PC-9 (cell line): ENCODE data around the gene CALY. TPM values are rescaled to one million over a fixed set of nuclear protein-coding genes. Genes with fewer than 3 reads are reported as not detected.

Experiments used
- BruUV-seq: library from RNA; stranded (reverse); fragments of 400-500 nt; replicated peaks from 2 replicates; lab custom pipeline; 2021; lab: Mats Ljungman, UMichigan
- CTCF ChIA-PET: fragments of 300-600 bp; sonication (Branson Sonifier 250); formaldehyde crosslinking; loops from one replicate; lab custom pipeline; 2022; ENCODE audit warnings: antibody characterized with exemption; lab: Charles Lee
- POLR2A ChIA-PET: fragments of 300-600 bp; sonication (Branson Sonifier 250); formaldehyde crosslinking; loops from one replicate; lab custom pipeline; 2022; ENCODE audit warnings: antibody characterized with exemption; ENCODE audit not compliant: unreplicated experiment; lab: Charles Lee
- DNase-seq, 2 experiments: peaks; one replicate each; pipeline versions ENCODE4 v3.0.0 to v3.0.0-alpha.2; 2015 to 2022; ENCODE audit warnings: mixed read lengths in 1 of 2
- H2AFZ ChIP-seq: fragments of 200-600 bp; sonication (generic); 2 replicates; pipeline ENCODE4 v1.8.1; 2017; ENCODE audit warnings: antibody characterized with exemption
- H3F3A ChIP-seq: fragments of 200-600 bp; sonication (generic); 2 replicates; pipeline ENCODE4 v1.8.1; 2017; ENCODE audit warnings: antibody characterized with exemption, mild to moderate bottlenecking, low read depth; ENCODE audit not compliant: insufficient read depth
- H3K27ac ChIP-seq: fragments of 200-600 bp; sonication (generic); 2 replicates; pipeline ENCODE4 v1.6.1; 2016; ENCODE audit warnings: mixed run types
- H3K27me3 ChIP-seq: fragments of 200-600 bp; sonication (generic); 2 replicates; pipeline ENCODE4 v1.6.1; 2016; ENCODE audit warnings: low read depth, mixed run types; ENCODE audit not compliant: insufficient read depth
- H3K36me3 ChIP-seq: fragments of 200-600 bp; sonication (generic); 2 replicates; pipeline ENCODE4 v1.6.1; 2016; ENCODE audit warnings: low read depth, mixed run types
- H3K4me1 ChIP-seq: fragments of 200-600 bp; sonication (generic); replicated peaks from 2 replicates; pipeline ENCODE4 v1.6.1; 2016; ENCODE audit warnings: mixed run types; ENCODE audit not compliant: insufficient read depth
- H3K4me2 ChIP-seq: fragments of 200-600 bp; sonication (generic); 2 replicates; pipeline ENCODE4 v1.6.1; 2017; ENCODE audit warnings: mixed run types
- H3K4me3 ChIP-seq: fragments of 200-600 bp; sonication (generic); 2 replicates; pipeline ENCODE4 v1.6.1; 2016; ENCODE audit warnings: mixed run types
- H3K79me2 ChIP-seq: fragments of 200-600 bp; sonication (generic); 2 replicates; pipeline ENCODE4 v1.6.1; 2017; ENCODE audit warnings: low read depth, mixed run types
- H3K9me2 ChIP-seq: fragments of 200-600 bp; sonication (generic); 2 replicates; pipeline ENCODE4 v1.8.1; 2017; ENCODE audit warnings: mild to moderate bottlenecking; ENCODE audit not compliant: insufficient read depth
- H3K9me3 ChIP-seq: fragments of 200-600 bp; sonication (generic); 2 replicates; pipeline ENCODE4 v1.8.1; 2016; ENCODE audit warnings: low read depth; ENCODE audit not compliant: insufficient read depth
- H4K20me1 ChIP-seq: fragments of 200-600 bp; sonication (generic); 2 replicates; pipeline ENCODE4 v1.8.1; 2017; ENCODE audit not compliant: insufficient read depth
- CTCF ChIP-seq: fragments of 200-600 bp; sonication (generic); conservative IDR thresholded peaks from 2 replicates; pipeline ENCODE4 v1.6.1; 2017; ENCODE audit warnings: mixed run types, antibody characterized with exemption, mild to moderate bottlenecking, moderate library complexity
- EZH2 ChIP-seq: fragments of 200-600 bp; sonication (generic); IDR thresholded peaks from 2 replicates; pipeline ENCODE4 v1.8.0; 2017; ENCODE audit warnings: antibody characterized with exemption, low read depth
- intact Hi-C: fragments of 100-400 bp; cut with micrococcal nuclease; formaldehyde crosslinking; loops from one replicate; pipeline ENCODE4 v1.10.0; 2022; ENCODE audit not compliant: unreplicated experiment
- total RNA-seq: library from RNA; stranded (reverse); gene quantifications from 2 replicates; pipeline ENCODE4 v1.2.3, GENCODE V29; 2021

The CALY gene
- total RNA-seq, 1 experiment from 2014 or later = not detected

DNA sequence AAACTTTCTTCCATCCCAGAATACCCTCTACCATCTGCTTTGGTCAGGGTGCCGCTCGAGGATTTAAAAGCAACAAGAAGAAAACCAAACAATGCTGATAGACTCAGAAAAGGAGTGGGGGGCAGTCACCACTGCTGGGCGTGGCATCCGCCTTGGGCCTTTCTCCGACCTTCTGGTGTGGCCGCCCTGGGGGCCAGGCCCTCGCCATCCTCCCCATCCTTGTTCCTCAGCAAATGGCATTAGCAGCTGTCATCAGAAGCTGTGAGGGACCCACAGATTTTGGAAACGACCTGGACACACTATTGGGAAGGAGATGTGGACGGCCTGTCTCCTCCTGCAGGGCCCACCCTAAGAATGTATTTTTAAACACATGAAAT is 23.9 kb downstream of the CALY start:
- no peaks in the 10 kb centered on the region for H3K36me3 ChIP-seq
- no peaks in the 10 kb centered on the region; the same call in 1 of the 2 replicates for H4K20me1 ChIP-seq
- no peak overlapping the region for H3K4me3 ChIP-seq
- H3K27me3 ChIP-seq = no peaks in the 10 kb centered on the region
- intact Hi-C loops = no loop called here
- H3K27ac ChIP-seq = no peak overlapping the region
- POLR2A ChIA-PET = no interaction called here
- CTCF ChIA-PET = no interaction called here
- no peaks in the 10 kb centered on the region for H3K9me3 ChIP-seq
- no peaks in the 10 kb centered on the region for H3F3A ChIP-seq
- no TSS peak for BruUV-seq
- H3K9me2 ChIP-seq = no peaks in the 10 kb centered on the region
- no peak for DNase-seq
- H3K79me2 ChIP-seq = peaks cover 7% of the 10 kb centered on the region
- TF ChIP-seq EZH2 = no peak
- H2AFZ ChIP-seq = no peak overlapping the region
- 0 out of 2 replicates have a peak, but pooled peaks cover 4% of the 10 kb centered on the region for H3K4me1 ChIP-seq
- H3K4me2 ChIP-seq = no peak overlapping the region

DNA sequence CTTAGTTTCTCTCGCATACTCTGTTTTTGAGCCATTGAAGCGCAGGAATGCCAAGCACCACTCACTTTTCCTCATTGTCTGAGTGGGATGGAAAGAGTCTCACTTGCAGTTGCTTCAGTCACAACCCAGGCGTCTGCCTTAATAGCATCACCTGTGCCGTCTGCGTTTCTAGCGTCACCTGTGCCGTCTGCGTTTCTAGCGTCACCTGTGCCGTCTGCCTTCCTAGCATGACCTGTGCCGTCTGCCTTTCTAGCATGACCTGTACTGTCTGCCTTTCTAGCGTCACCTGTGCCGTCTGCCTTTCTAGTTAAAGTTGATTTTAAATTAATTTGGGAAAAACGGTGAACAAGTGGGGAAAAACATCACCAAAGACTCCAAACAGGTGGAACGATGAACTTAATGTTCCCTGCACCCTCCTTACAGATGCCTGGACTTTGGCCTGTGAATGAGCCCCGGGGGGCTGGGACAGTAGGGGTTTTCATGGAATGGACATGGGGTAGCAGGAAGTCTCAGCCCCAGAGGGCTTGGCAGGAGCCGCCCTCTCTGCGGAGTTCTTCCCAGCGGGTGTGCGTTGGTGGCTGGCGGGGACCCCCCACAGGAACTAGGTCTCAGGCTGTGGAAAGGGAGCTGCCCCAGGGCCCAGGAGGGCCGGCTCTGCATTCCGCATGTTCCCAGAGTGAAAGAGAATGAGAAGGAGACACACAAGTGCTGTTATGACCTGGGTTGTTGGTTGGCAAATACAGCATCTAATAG is 24.5 kb downstream of the CALY start:
- H3K79me2 ChIP-seq = peaks cover 12% of the 10 kb centered on the region
- H3K36me3 ChIP-seq = no peaks in the 10 kb centered on the region
- POLR2A ChIA-PET = no interaction called here
- H3K4me1 ChIP-seq = peaks cover 9% of the 10 kb centered on the region
- H2AFZ ChIP-seq = no peak overlapping the region
- H4K20me1 ChIP-seq = peaks cover 4% of the 10 kb centered on the region
- H3K9me2 ChIP-seq = no peaks in the 10 kb centered on the region
- no peak overlapping the region for H3K4me2 ChIP-seq
- no peak for TF ChIP-seq CTCF
- no peak for TF ChIP-seq EZH2
- no peak for DNase-seq
- BruUV-seq = no TSS peak
- H3K27ac ChIP-seq = no peak overlapping the region
- H3K27me3 ChIP-seq = no peaks in the 10 kb centered on the region
- intact Hi-C loops = no loop called here
- no peaks in the 10 kb centered on the region for H3K9me3 ChIP-seq
- no peaks in the 10 kb centered on the region for H3F3A ChIP-seq
- no peak overlapping the region for H3K4me3 ChIP-seq
- CTCF ChIA-PET = no interaction called here

- H3K36me3 ChIP-seq = no peaks in the 10 kb centered on the region
- H3K4me1 ChIP-seq = peaks cover 11% of the 10 kb centered on the region
- no peak for TF ChIP-seq EZH2
- no peak overlapping the region for H3K27ac ChIP-seq
- no peak overlapping the region for H2AFZ ChIP-seq
- H3K9me3 ChIP-seq = no peaks in the 10 kb centered on the region
- intact Hi-C loops = no loop called here
- H3K79me2 ChIP-seq = peaks cover 19% of the 10 kb centered on the region
- no peak overlapping the region for H3K4me2 ChIP-seq
- no peak for DNase-seq
- no peaks in the 10 kb centered on the region for H3K27me3 ChIP-seq
- peaks cover 8% of the 10 kb centered on the region for H4K20me1 ChIP-seq
- no peak overlapping the region for H3K4me3 ChIP-seq
- no peaks in the 10 kb centered on the region for H3K9me2 ChIP-seq
- ChIA-PET POLR2A (no interaction called here), CTCF (no interaction called here)
- H3F3A ChIP-seq = no peaks in the 10 kb centered on the region
- no TSS peak for BruUV-seq
Measured at GRCh38 chr10:133311570-133311969, 25.1 kb downstream of the CALY start.

DNA sequence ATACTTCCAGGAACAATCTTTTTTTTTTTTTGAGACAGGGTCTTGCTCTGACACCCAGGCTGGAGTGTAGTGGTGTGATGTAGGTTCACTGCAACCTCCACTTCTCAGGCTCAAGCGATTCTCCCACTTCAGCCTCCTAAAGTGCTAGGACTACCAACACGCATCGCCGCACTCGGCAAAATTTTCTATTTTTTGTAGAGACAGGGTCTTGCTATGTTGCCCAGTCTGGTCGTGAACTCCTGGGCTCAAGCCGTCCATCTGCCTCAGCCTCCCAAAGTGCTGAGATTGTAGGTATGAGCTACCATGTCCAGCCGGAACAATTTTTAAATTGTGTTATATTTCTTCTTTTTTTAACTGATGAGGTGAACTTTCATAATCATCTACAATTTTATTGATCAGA is 25.9 kb downstream of the CALY start:
- intact Hi-C loops = no loop called here
- ChIA-PET CTCF (no interaction called here), POLR2A (no interaction called here)
- no peak overlapping the region for H3K4me3 ChIP-seq
- BruUV-seq = no TSS peak
- H3K27ac ChIP-seq = no peak overlapping the region
- peaks cover 11% of the 10 kb centered on the region for H3K4me1 ChIP-seq
- no peaks in the 10 kb centered on the region for H3K27me3 ChIP-seq
- no peaks in the 10 kb centered on the region for H3K9me3 ChIP-seq
- H3K9me2 ChIP-seq = no peaks in the 10 kb centered on the region
- no peaks in the 10 kb centered on the region for H3K36me3 ChIP-seq
- TF ChIP-seq CTCF (no peak), EZH2 (no peak)
- H3K79me2 ChIP-seq = peaks cover 26% of the 10 kb centered on the region
- peaks cover 8% of the 10 kb centered on the region for H4K20me1 ChIP-seq
- H3F3A ChIP-seq = no peaks in the 10 kb centered on the region
- H2AFZ ChIP-seq = no peak overlapping the region
- no peak overlapping the region for H3K4me2 ChIP-seq
- no peak for DNase-seq
